ENCODE data around the gene EZH2.

DNA sequence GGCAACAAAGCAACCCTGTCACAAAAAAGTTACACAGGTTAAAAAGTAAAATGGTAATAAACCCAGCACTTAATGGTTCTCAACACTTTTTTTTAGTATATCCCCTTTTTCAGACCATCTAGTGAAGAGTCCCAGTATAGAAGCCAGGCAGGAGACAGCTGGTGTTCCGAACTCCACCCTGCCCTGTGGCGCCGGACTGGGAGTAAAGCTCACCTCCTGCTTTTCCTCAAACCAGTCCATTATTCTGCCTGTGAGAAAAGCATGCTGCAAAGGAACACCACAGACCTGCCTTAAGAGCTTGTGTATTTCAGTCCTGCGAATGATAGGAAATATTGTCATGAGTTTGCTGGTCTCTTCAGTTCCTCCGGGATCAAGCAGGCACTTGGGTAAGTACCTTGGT is 81.0 kb downstream of the EZH2 start:
- TF ChIP-seq POLR2AphosphoS5 (IDR thresholded peaks at IDR 0.05) (no peak), CTCF (IDR thresholded peaks at IDR 0.05) (no peak)
